SH-SY5Y (cell line): ENCODE measurements around the gene PGR.

Experiments
- GATA2 ChIP-seq: IDR thresholded peaks from 2 replicates; pipeline ENCODE4 v1.6.1; 2011; ENCODE audit warnings: mild to moderate bottlenecking, low read depth, low read length
- GATA3 ChIP-seq: IDR thresholded peaks from 2 replicates; pipeline ENCODE4 v1.6.1; 2011; ENCODE audit warnings: low read depth, mild to moderate bottlenecking, low read length, moderate library complexity

DNA sequence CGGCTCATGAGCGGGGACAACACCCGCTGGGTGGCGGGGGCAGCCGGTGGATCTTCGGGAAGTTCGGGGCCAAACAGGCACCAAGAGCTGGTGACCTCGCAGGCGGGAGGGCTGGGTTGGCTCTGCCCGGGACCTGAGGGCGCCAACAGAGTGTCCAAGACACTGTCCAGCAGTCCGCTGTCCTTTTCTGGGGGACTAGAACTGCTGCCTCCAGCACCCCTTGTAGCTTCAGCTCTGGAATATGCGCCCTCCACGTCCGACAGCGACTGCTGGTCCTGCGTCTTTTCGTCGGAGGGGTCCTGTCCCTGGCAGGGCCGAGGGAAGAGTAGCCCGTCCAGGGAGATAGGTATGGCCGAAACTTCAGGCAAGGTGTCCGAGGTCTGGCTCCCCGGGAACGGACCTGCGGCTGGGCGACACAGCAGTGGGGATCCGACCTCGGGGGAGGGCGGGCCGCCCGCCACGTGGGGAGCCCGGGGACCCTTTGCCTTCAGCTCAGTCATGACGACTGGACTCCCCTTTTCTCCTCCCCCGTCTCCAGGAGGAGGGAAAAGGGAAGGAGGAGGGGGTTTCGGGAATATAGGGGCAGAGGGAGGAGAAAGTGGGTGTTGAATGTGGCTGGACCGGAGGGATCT is 926 bp downstream of the PGR start:
- TF ChIP-seq GATA2 (no peak), GATA3 (no peak)
